ENCODE measurements around the gene SMIM36.
A peak's percentile ranks its signal among the peaks of the same experiment; 100 is the strongest.

The SMIM36 gene

DNA sequence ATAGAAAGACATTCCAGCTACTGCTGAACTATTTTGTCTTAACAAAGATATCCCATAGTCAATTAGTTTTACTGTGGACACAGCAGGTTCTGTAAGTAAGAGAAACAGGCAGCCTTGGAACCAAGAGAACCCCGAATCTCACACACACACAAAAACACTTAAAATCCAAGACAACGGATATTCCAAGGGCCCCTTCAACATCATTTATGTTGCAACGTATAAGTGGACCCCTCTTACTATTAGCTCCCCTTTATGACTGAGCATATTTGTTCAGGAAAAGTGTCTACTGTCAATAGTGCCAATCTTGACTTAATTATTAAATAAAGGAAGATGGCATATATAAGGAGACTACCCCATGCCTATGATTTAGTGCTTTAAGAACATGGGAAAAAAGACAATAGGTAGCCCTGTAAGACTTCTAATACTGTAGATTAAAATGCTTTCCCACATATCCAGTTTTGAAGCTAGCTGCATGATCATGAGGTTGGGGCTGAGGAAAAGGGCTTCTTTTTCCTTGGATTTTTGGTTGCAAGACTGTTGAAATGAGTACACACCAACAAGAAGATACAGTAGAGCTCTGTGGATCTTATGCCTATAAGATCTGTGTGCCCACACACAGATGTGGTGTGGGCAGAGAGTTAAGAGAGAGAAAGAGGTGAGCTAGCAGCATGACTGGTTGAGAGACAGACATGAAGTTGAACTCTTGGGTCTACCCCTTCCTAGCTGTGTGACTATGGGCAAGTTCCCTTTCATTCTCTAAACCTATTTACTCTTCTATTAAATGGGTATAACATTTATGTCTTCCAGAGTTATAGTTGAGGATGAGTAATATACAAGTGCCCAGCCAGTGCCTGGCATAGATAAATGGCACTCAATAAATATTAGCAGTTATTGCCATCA is 92.6 kb downstream of the SMIM36 start:
- TF ChIP-seq, protein P1, sequence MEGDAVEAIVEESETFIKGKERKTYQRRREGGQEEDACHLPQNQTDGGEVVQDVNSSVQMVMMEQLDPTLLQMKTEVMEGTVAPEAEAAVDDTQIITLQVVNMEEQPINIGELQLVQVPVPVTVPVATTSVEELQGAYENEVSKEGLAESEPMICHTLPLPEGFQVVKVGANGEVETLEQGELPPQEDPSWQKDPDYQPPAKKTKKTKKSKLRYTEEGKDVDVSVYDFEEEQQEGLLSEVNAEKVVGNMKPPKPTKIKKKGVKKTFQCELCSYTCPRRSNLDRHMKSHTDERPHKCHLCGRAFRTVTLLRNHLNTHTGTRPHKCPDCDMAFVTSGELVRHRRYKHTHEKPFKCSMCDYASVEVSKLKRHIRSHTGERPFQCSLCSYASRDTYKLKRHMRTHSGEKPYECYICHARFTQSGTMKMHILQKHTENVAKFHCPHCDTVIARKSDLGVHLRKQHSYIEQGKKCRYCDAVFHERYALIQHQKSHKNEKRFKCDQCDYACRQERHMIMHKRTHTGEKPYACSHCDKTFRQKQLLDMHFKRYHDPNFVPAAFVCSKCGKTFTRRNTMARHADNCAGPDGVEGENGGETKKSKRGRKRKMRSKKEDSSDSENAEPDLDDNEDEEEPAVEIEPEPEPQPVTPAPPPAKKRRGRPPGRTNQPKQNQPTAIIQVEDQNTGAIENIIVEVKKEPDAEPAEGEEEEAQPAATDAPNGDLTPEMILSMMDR (conservative IDR thresholded peaks at IDR 0.05; ENCODE audit: low read depth, low read length): no peak
- no peak overlapping the region for H3K4me3 ChIP-seq (ENCODE audit: low read depth, low read length)
- no peak for DNase-seq (ENCODE audit: low read depth)

DNA sequence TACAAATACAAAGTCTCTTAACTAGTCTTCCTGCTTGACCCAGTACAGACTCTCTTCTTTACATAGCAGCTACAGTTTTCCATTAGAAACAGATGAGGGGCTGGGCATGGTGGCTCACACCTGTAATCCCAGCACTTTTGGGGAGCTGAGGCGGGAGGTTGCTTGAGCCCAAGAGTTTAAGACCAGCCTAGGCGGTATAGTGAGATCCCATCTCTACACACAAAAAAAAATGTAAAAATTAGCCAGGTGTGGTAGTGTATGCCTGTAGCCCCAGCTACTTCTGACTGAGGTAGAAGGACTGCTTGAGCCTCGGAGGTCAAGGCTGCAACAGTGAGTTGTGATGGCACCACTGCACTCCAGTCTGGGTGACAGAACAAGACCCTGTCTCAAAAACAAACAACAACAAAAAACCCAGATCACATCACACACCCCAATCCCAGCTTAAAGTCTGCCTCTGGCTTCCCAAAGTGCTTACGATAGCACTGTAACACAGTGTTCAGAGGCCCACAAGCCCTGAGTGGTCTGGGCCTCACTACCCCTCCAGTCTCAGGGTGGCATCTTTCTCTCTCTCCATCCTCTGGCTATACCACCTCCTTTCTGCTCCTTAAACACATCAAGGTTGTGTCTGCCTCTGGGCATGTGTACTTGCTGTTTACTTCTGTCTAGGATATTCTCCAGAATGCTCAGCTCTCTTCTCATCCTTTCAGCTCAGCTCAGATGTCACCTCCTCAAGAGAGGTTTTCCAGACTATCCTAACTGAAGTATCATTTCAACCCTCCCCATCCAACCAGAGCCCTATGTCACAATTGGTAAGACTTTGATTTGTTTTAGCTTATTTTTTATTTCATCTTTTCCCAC is 93.6 kb downstream of the SMIM36 start:
- H3K4me3 ChIP-seq (ENCODE audit: low read depth, low read length): no peak overlapping the region
- no peak for DNase-seq (ENCODE audit: low read depth)
- TF ChIP-seq, protein P1 (conservative IDR thresholded peaks at IDR 0.05; ENCODE audit: low read depth, low read length): no peak

DNA sequence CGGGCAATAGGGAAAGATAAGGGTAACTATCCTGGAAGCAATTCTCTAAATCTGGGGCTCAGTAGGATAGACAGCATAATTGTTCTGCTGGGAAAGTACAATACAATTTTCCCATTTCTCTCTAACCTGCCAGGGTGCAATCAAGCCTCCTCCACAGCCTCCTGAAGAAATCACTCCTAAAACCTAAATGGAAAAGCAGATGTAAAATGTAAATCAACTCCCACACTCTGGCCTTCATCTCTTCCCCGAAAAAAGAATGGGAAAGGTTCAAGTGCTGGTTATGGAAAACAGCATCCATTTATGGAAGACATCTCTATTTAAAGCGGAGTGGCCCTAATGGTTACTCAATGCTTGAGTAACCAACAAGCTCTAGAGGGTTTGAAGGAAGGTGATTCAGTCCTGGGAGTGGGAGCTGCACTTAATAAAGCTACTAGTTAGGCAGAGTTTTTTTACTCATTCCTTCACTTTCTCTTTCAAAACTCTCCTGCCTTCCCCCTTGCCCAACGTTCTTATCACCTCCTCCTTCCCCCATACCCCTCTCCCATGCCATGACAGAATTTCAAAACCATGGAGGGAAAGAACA is 94.7 kb downstream of the SMIM36 start:
- H3K4me3 ChIP-seq (ENCODE audit: low read depth, low read length): no peak overlapping the region
- DNase-seq (ENCODE audit: low read depth): peak; percentile 69
- TF ChIP-seq, protein P1 (conservative IDR thresholded peaks at IDR 0.05; ENCODE audit: low read depth, low read length): no peak

DNA sequence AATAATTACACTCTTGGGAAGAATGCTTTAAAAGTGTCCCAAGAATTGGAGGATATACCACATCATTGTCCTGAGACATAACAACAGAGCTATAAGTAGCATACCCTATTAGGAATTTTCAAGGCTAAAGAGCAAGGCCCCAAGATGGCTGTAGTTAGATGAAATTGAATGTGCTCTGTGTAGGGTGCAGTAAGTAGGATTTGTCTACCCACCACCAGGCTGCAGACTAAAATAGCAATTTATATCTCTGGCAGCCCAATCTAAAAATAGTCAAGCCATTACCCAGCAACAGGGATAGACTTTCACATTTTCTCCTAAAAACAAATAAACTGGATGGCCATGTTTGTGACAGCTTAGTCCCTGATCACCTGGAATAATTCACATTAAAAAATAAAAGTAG is 95.3 kb downstream of the SMIM36 start:
- TF ChIP-seq, protein P1 (conservative IDR thresholded peaks at IDR 0.05; ENCODE audit: low read depth, low read length): peak; percentile 17
- DNase-seq (ENCODE audit: low read depth): peak; percentile 35
- H3K4me3 ChIP-seq (ENCODE audit: low read depth, low read length): no peak overlapping the region

DNA sequence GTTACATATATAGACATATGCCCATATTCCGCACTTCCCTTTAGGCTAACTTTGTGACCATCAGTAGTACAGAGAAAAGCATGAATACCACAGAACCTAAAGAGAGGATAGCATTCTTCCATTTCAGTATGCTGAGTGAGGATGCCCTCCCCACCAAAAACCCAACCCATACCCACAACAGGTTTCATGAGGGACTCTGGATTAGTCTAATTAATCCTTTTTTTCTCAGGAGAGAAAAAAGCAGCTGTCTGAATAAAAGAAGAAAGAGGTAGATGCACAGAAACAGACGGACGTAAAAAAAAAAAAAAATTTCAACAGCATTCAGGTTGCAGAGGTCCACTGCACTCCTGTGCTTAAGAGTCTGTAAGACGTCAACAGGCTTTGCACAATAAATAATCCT is 96.3 kb downstream of the SMIM36 start:
- no peak overlapping the region for H3K4me3 ChIP-seq (ENCODE audit: low read depth, low read length)
- no peak for DNase-seq (ENCODE audit: low read depth)
- TF ChIP-seq, protein P1 (conservative IDR thresholded peaks at IDR 0.05; ENCODE audit: low read depth, low read length): no peak

DNA sequence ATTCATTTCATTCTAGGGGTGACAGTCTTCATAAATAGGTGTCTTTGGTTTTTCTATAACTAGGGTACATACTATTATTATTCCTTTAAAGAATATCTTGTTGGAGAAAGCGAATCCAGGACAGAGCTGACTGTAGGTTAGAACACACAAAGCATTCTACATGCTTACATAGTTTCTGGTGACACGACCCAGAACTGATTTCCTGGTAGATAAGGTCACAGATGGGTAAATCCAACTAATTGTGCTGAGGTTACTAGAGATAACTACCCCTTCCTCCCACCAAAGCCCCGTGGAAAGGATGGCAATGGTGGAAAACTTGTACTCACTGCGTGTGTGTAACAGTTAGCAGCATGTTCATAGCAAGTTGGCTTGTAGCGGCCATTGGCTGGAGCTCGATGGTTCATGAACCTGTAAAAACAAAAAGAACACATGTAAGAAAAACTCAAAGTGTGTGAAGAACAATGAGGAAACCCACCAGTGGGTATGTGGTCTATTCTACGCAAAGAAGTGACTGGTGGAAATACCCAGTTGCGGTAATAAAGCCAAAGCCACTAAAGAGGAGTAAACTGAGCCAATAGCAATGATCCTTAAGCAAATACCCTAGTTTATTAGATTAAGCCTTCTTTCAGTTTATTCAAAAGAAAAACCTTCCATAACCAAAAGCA is 97.3 kb downstream of the SMIM36 start:
- no peak overlapping the region for H3K4me3 ChIP-seq (ENCODE audit: low read depth, low read length)
- DNase-seq (ENCODE audit: low read depth): no peak

More for the DNA sequence above, 97.3 kb downstream of the SMIM36 start:
- TF ChIP-seq, protein P1 (conservative IDR thresholded peaks at IDR 0.05; ENCODE audit: low read depth, low read length): no peak

All from choroid plexus epithelial cell (primary cell).